SK-N-SH treated with all-trans-retinoic acid at 6 μM for 48 hours (cell line): Measurements from ENCODE around the gene NUP37.
A peak's percentile ranks its signal among the peaks of the same experiment; 100 is the strongest.
"Not testable (repeated sequence)": the region's sequence is repeated elsewhere in the genome, so short reads cannot be mapped to it uniquely, and the experiment has no call there.

ENCODE experiments used
- ATAC-seq: fragments of 200-7000 bp; cut with Tn5 transposase; 3 replicates; pipeline ENCODE4 v1.9.1; 2020; ENCODE audit warnings: mild to moderate bottlenecking, moderate library complexity
- ARNTL ChIP-seq: fragments of 450-650 bp; formaldehyde crosslinking; IDR thresholded peaks from 2 replicates; pipeline ENCODE4 v1.5.0; 2020; ENCODE audit warnings: low read depth, mild to moderate bottlenecking, moderate library complexity, borderline replicate concordance
- BACH2 ChIP-seq: fragments of 250-450 bp; sonication (Bioruptor Pico); IDR thresholded peaks from 2 replicates; pipeline ENCODE4 v1.9.0; 2021; ENCODE audit warnings: mild to moderate bottlenecking, borderline replicate concordance
- CREB5 ChIP-seq: fragments of 250-450 bp; sonication (Bioruptor Pico); IDR thresholded peaks from 2 replicates; pipeline ENCODE4 v1.5.1; 2020; ENCODE audit warnings: low read depth, mild to moderate bottlenecking, moderate library complexity
- CSDC2 ChIP-seq: fragments of 250-450 bp; sonication (Bioruptor Pico); IDR thresholded peaks from 2 replicates; pipeline ENCODE4 v1.5.0; 2020; ENCODE audit warnings: mild to moderate bottlenecking, moderate library complexity
- CSRNP3 ChIP-seq: fragments of 250-450 bp; sonication (Bioruptor Pico); IDR thresholded peaks from 2 replicates; pipeline ENCODE4 v1.5.1; 2021; ENCODE audit warnings: mild to moderate bottlenecking, moderate library complexity
- ESRRG ChIP-seq: fragments of 250-450 bp; sonication (Bioruptor Pico); IDR thresholded peaks from 2 replicates; pipeline ENCODE4 v1.6.1; 2021; ENCODE audit warnings: mild to moderate bottlenecking
- GLIS3 ChIP-seq: fragments of 250-450 bp; sonication (Bioruptor Pico); IDR thresholded peaks from 2 replicates; pipeline ENCODE4 v1.5.0; 2020; ENCODE audit warnings: mild to moderate bottlenecking, moderate library complexity
- ISL1 ChIP-seq: fragments of 250-450 bp; sonication (Bioruptor Pico); IDR thresholded peaks from 2 replicates; pipeline ENCODE4 v2.1.2; 2022; ENCODE audit warnings: mild to moderate bottlenecking, moderate library complexity
- OSR1 ChIP-seq: fragments of 250-450 bp; sonication (Bioruptor Pico); IDR thresholded peaks from 2 replicates; pipeline ENCODE4 v1.8.0; 2022; ENCODE audit warnings: moderate library complexity, mild to moderate bottlenecking, inconsistent platforms
- PATZ1 ChIP-seq: fragments of 250-450 bp; sonication (Bioruptor Pico); IDR thresholded peaks from 2 replicates; pipeline ENCODE4 v1.8.0; 2020; ENCODE audit warnings: mild to moderate bottlenecking, moderate library complexity, borderline replicate concordance
- PPARA ChIP-seq: fragments of 250-450 bp; sonication (Bioruptor Pico); IDR thresholded peaks from 2 replicates; pipeline ENCODE4 v1.5.0; 2020; ENCODE audit warnings: mild to moderate bottlenecking, borderline replicate concordance
- RARB ChIP-seq: fragments of 250-450 bp; sonication (Bioruptor Pico); IDR thresholded peaks from 2 replicates; pipeline ENCODE4 v1.8.0; 2021; ENCODE audit warnings: mild to moderate bottlenecking, moderate library complexity
- SNAI2 ChIP-seq: fragments of 250-450 bp; sonication (Bioruptor Pico); IDR thresholded peaks from 2 replicates; pipeline ENCODE4 v1.5.0; 2020; ENCODE audit warnings: mild to moderate bottlenecking, moderate library complexity
- TOX ChIP-seq: fragments of 250-450 bp; sonication (Bioruptor Pico); IDR thresholded peaks from 2 replicates; pipeline ENCODE4 v1.8.0; 2021; ENCODE audit warnings: mild to moderate bottlenecking, moderate library complexity, borderline replicate concordance
- ZC3H10 ChIP-seq: fragments of 250-450 bp; sonication (Bioruptor Pico); IDR thresholded peaks from 2 replicates; pipeline ENCODE4 v1.5.1; 2021; ENCODE audit warnings: mild to moderate bottlenecking, moderate library complexity
- ZFP3 ChIP-seq: fragments of 250-450 bp; sonication (Bioruptor Pico); IDR thresholded peaks from 2 replicates; pipeline ENCODE4 v1.5.0; 2020; ENCODE audit warnings: mild to moderate bottlenecking, moderate library complexity
- ZFP30 ChIP-seq: fragments of 450-650 bp; formaldehyde crosslinking; IDR thresholded peaks from 2 replicates; pipeline ENCODE4 v1.5.0; 2022; ENCODE audit warnings: mild to moderate bottlenecking, moderate library complexity
- ZNF565 ChIP-seq: fragments of 450-650 bp; formaldehyde crosslinking; conservative IDR thresholded peaks from 2 replicates; pipeline ENCODE4 v1.5.0; 2020; ENCODE audit warnings: low read depth, mild to moderate bottlenecking, moderate library complexity
- ZNF8 ChIP-seq: fragments of 450-650 bp; formaldehyde crosslinking; IDR thresholded peaks from 2 replicates; pipeline ENCODE4 v1.5.0; 2020; ENCODE audit warnings: mild to moderate bottlenecking, moderate library complexity

NUP37 gene

GRCh38 chr12:102147062-102147587 lies 27.2 kb upstream of the NUP37 start:
- ATAC-seq, result not testable (repeated sequence)

GRCh38 chr12:102144221-102144620 lies 24.3 kb upstream of the NUP37 start:
- ATAC-seq, result no peak
- no peak for TF ChIP-seq GLIS3
- no peak for TF ChIP-seq SNAI2 (CRISPR knock-in tag)
- no peak for TF ChIP-seq BACH2 (CRISPR knock-in tag)
- TF ChIP-seq ISL1 (CRISPR knock-in tag), result peak; percentile 15; the same call in 1 of the 2 replicates

- ATAC-seq, result not testable (repeated sequence)
Measured at GRCh38 chr12:102142866-102143373, 23.0 kb upstream of the NUP37 start.

GRCh38 chr12:102137619-102138018 lies 17.7 kb upstream of the NUP37 start:
- ATAC-seq, result not testable (repeated sequence)

- peak; percentile 75 for TF ChIP-seq ZNF8 (CRISPR knock-in tag)
- not testable (repeated sequence) for ATAC-seq
Measured at GRCh38 chr12:102131442-102131841, 11.5 kb upstream of the NUP37 start.

GRCh38 chr12:102130720-102131119 lies 10.8 kb upstream of the NUP37 start:
- ATAC-seq, result not testable (repeated sequence)

GRCh38 chr12:102121328-102121727 lies 1.4 kb upstream of the NUP37 start:
- not testable (repeated sequence) for ATAC-seq

- ATAC-seq, result peak; percentile 50
- TF ChIP-seq ISL1 (CRISPR knock-in tag), result no peak
- no peak for TF ChIP-seq OSR1 (CRISPR knock-in tag)
- no peak for TF ChIP-seq ZNF565 (CRISPR knock-in tag)
- no peak for TF ChIP-seq PPARA (CRISPR knock-in tag)
- no peak for TF ChIP-seq ESRRG (CRISPR knock-in tag)
- TF ChIP-seq RARB, result no peak
- TF ChIP-seq BACH2 (CRISPR knock-in tag), result no peak
- no peak for TF ChIP-seq ZFP30
- TF ChIP-seq CSRNP3 (CRISPR knock-in tag), result no peak
- no peak for TF ChIP-seq TOX (CRISPR knock-in tag)
- TF ChIP-seq CSDC2 (CRISPR knock-in tag), result no peak
- TF ChIP-seq PATZ1 (CRISPR knock-in tag), result no peak
- no peak for TF ChIP-seq ARNTL (CRISPR knock-in tag)
- TF ChIP-seq GLIS3, result no peak
- no peak for TF ChIP-seq CREB5 (CRISPR knock-in tag)
- TF ChIP-seq ZFP3 (CRISPR knock-in tag), result no peak
- no peak for TF ChIP-seq ZC3H10 (CRISPR knock-in tag)
- TF ChIP-seq, all 23 proteins: peak for 0
Measured at GRCh38 chr12:102120886-102121285, 972 bp upstream of the NUP37 start.
